OCI-LY1 (cell line): ENCODE data around the gene NEUROD2.

ENCODE experiments used
- H2AFZ ChIP-seq: fragments of 200-600 bp; sonication (generic), shearing (Covaris generic); 2 replicates; pipeline ENCODE4 v1.6.0; 2014; ENCODE audit warnings: antibody characterized with exemption, mild to moderate bottlenecking, low read length
- H3F3A ChIP-seq: fragments of 200-600 bp; sonication (generic), shearing (Covaris generic); 2 replicates; pipeline ENCODE4 v1.6.0; 2014; ENCODE audit warnings: mild to moderate bottlenecking, antibody characterized with exemption, low read length, moderate library complexity; ENCODE audit not compliant: insufficient read depth
- H3K27ac ChIP-seq: fragments of 200-600 bp; sonication (generic); 2 replicates; pipeline ENCODE4 v1.5.1; 2014; ENCODE audit warnings: low read length, mixed run types, mild to moderate bottlenecking, low read depth; ENCODE audit not compliant: poor library complexity, severe bottlenecking
- H3K27me3 ChIP-seq: fragments of 200-600 bp; sonication (generic); 2 replicates; pipeline ENCODE4 v1.6.0; 2014; ENCODE audit warnings: antibody characterized with exemption, mild to moderate bottlenecking, low read length, moderate library complexity; ENCODE audit not compliant: insufficient read depth
- H3K36me3 ChIP-seq: fragments of 200-600 bp; sonication (generic); 2 replicates; pipeline ENCODE4 v1.6.1; 2014; ENCODE audit warnings: mild to moderate bottlenecking, antibody characterized with exemption, low read length, moderate library complexity, mixed read lengths; ENCODE audit not compliant: insufficient read depth
- H3K4me1 ChIP-seq: fragments of 200-600 bp; sonication (generic); 2 replicates; pipeline ENCODE4 v1.5.1; 2014; ENCODE audit warnings: mild to moderate bottlenecking, low read length, moderate library complexity; ENCODE audit not compliant: insufficient read depth, severe bottlenecking
- H3K4me2 ChIP-seq: fragments of 200-600 bp; sonication (generic), shearing (Covaris generic); 2 replicates; pipeline ENCODE4 v1.6.1; 2014; ENCODE audit warnings: low read length
- H3K4me3 ChIP-seq: fragments of 200-600 bp; sonication (generic); 2 replicates; pipeline ENCODE4 v1.5.1; 2014; ENCODE audit warnings: low read length, low read depth, mild to moderate bottlenecking, mixed read lengths; ENCODE audit not compliant: poor library complexity, severe bottlenecking
- H3K79me2 ChIP-seq: fragments of 200-600 bp; shearing (Covaris generic); 2 replicates; pipeline ENCODE4 v1.6.1; 2016; ENCODE audit warnings: mixed run types, low read length, mixed read lengths; ENCODE audit not compliant: insufficient read depth
- H3K9ac ChIP-seq: fragments of 200-600 bp; sonication (generic), shearing (Covaris generic); 2 replicates; pipeline ENCODE4 v1.6.1; 2014; ENCODE audit warnings: mild to moderate bottlenecking, low read length, mixed read lengths
- H3K9me2 ChIP-seq: fragments of 200-600 bp; sonication (generic), shearing (Covaris generic); 2 replicates; pipeline ENCODE4 v1.6.1; 2014; ENCODE audit warnings: low read depth, mild to moderate bottlenecking, low read length, mixed read lengths
- H3K9me3 ChIP-seq: fragments of 200-600 bp; shearing (Covaris generic); 2 replicates; pipeline ENCODE4 v1.6.1; 2014; ENCODE audit warnings: low read length, mixed read lengths
- H4K20me1 ChIP-seq: fragments of 200-600 bp; sonication (generic), shearing (Covaris generic); 2 replicates; pipeline ENCODE4 v1.6.0; 2016; ENCODE audit warnings: mild to moderate bottlenecking, low read length; ENCODE audit not compliant: insufficient read depth
- CTCF ChIP-seq: fragments of 200-600 bp; sonication (generic), shearing (Covaris generic); IDR thresholded peaks from 2 replicates; pipeline ENCODE4 v1.5.1; 2017; ENCODE audit warnings: mild to moderate bottlenecking, antibody characterized with exemption, low read length, moderate library complexity, mixed read lengths
- EZH2 ChIP-seq: fragments of 200-600 bp; sonication (generic), shearing (Covaris generic); IDR thresholded peaks from 2 replicates; pipeline ENCODE4 v1.8.0; 2017; ENCODE audit warnings: borderline replicate concordance, mixed run types, mild to moderate bottlenecking, antibody characterized with exemption, low read length, moderate library complexity, mixed read lengths

Gene NEUROD2

GRCh38 chr17:39625198-39625785, 17.6 kb upstream of the NEUROD2 start:
- TF ChIP-seq EZH2, result no peak
- TF ChIP-seq CTCF, result no peak
- Histone ChIP-seq H3K9ac (no peak overlapping the region), H3K9me3 (no peaks in the 10 kb centered on the region), H3F3A (no peaks in the 10 kb centered on the region), H3K4me1 (peaks cover 12% of the 10 kb centered on the region), H3K27ac (no peak overlapping the region), H4K20me1 (no peaks in the 10 kb centered on the region), H3K27me3 (no peaks in the 10 kb centered on the region), H3K9me2 (no peaks in the 10 kb centered on the region), H3K4me3 (no peak overlapping the region), H2AFZ (no peak overlapping the region), H3K79me2 (no peaks in the 10 kb centered on the region), H3K36me3 (no peaks in the 10 kb centered on the region), H3K4me2 (no peak overlapping the region)

- Histone ChIP-seq H3K9ac (no peak overlapping the region), H3K4me3 (no peak overlapping the region), H3K79me2 (no peaks in the 10 kb centered on the region), H3K27me3 (no peaks in the 10 kb centered on the region), H3K9me3 (no peaks in the 10 kb centered on the region), H3K9me2 (no peaks in the 10 kb centered on the region), H3K4me2 (no peak overlapping the region), H3K27ac (no peak overlapping the region), H3K36me3 (no peaks in the 10 kb centered on the region), H2AFZ (no peak overlapping the region), H4K20me1 (no peaks in the 10 kb centered on the region), H3F3A (0 out of 2 replicates have a peak, but pooled peaks cover 2% of the 10 kb centered on the region), H3K4me1 (peaks cover 12% of the 10 kb centered on the region)
- no peak for TF ChIP-seq EZH2
- TF ChIP-seq CTCF, result no peak
Measured at GRCh38 chr17:39624313-39624712, 16.6 kb upstream of the NEUROD2 start.

GRCh38 chr17:39623356-39623950, 15.7 kb upstream of the NEUROD2 start:
- Histone ChIP-seq H3K4me1 (peaks cover 15% of the 10 kb centered on the region), H2AFZ (no peak overlapping the region), H3K27ac (no peak overlapping the region), H3K36me3 (no peaks in the 10 kb centered on the region), H3K9ac (no peak overlapping the region), H3K27me3 (no peaks in the 10 kb centered on the region), H4K20me1 (no peaks in the 10 kb centered on the region), H3K79me2 (no peaks in the 10 kb centered on the region), H3K4me3 (no peak overlapping the region), H3K9me2 (no peaks in the 10 kb centered on the region), H3K9me3 (no peaks in the 10 kb centered on the region), H3F3A (0 out of 2 replicates have a peak, but pooled peaks cover 2% of the 10 kb centered on the region), H3K4me2 (peak overlapping the region; percentile 32; the same call in 1 of the 2 replicates)
- TF ChIP-seq EZH2 (no peak), CTCF (peak; percentile 88)
